Smooth muscle cell (in vitro differentiated cells): ENCODE data around the gene PDIK1L. TPM values are rescaled to one million over a fixed set of nuclear protein-coding genes. Genes with fewer than 3 reads are reported as not detected.

Experiments
- DNase-seq: peaks from one replicate; lab custom pipeline; 2025; ENCODE audit not compliant: unreplicated experiment; lab: John Stamatoyannopoulos, UW
- H2AFZ ChIP-seq: fragments of 200-600 bp; sonication (generic); 2 replicates; pipeline ENCODE4 v1.6.0; 2016; ENCODE audit warnings: antibody characterized with exemption, low read depth, mild to moderate bottlenecking
- H3F3A ChIP-seq: fragments of 200-600 bp; sonication (generic); 2 replicates; pipeline ENCODE4 v1.6.0; 2017; ENCODE audit warnings: antibody characterized with exemption, low read depth
- H3K27ac ChIP-seq: fragments of 200-600 bp; sonication (generic); 2 replicates; pipeline ENCODE4 v1.5.1; 2016; ENCODE audit warnings: low read depth, mild to moderate bottlenecking
- H3K27me3 ChIP-seq: fragments of 200-600 bp; sonication (generic); 2 replicates; pipeline ENCODE4 v1.6.1; 2016; ENCODE audit warnings: low read depth, mild to moderate bottlenecking
- H3K36me3 ChIP-seq: fragments of 200-600 bp; sonication (generic); 2 replicates; pipeline ENCODE4 v1.5.1; 2016; ENCODE audit warnings: low read depth
- H3K4me1 ChIP-seq: fragments of 200-600 bp; sonication (generic); 2 replicates; pipeline ENCODE4 v1.5.1; 2016; ENCODE audit warnings: low read depth
- H3K4me2 ChIP-seq: fragments of 200-600 bp; sonication (generic); 2 replicates; pipeline ENCODE4 v1.6.0; 2016; ENCODE audit warnings: mild to moderate bottlenecking
- H3K4me3 ChIP-seq: fragments of 200-600 bp; sonication (generic); 2 replicates; pipeline ENCODE4 v1.5.1; 2016; ENCODE audit warnings: mild to moderate bottlenecking
- H3K79me2 ChIP-seq: fragments of 200-600 bp; sonication (generic); 2 replicates; pipeline ENCODE4 v1.6.0; 2016; ENCODE audit warnings: low read depth, mild to moderate bottlenecking
- H3K9ac ChIP-seq: fragments of 200-600 bp; sonication (generic); 2 replicates; pipeline ENCODE4 v1.6.0; 2016; ENCODE audit warnings: low read depth
- H3K9me3 ChIP-seq: fragments of 200-600 bp; sonication (generic); replicated peaks from 2 replicates; pipeline ENCODE4 v1.5.1; 2016; ENCODE audit warnings: low read depth
- H4K20me1 ChIP-seq: fragments of 200-600 bp; sonication (generic); 2 replicates; pipeline ENCODE4 v1.6.0; 2016; ENCODE audit warnings: low read depth
- WGBS: methylation state at CpG from one replicate; pipeline ENCODE4 v1.1.7; 2016; ENCODE audit warnings: low lambda C conversion rate; 5-methylcytosine and 5-hydroxymethylcytosine counted together
- polyA plus RNA-seq: library from polyadenylated mRNA; unstranded; fragments of >200 nt; fragmentation: Nextera tagmentation; extraction: Ambion mirVana; gene quantifications from 2 replicates; pipeline ENCODE4 v1.2.1, GENCODE V29; 2016
- total RNA-seq: library from RNA; depleted of rRNA; stranded (reverse); fragments of >200 nt; gene quantifications from 2 replicates; pipeline ENCODE4 v1.2.3, GENCODE V29; 2014
- TF ChIP-seq, protein P1 (sequence below): fragments of 200-600 bp; sonication (generic); IDR thresholded peaks from 2 replicates; pipeline ENCODE4 v1.5.1; 2017; ENCODE audit warnings: borderline replicate concordance, mild to moderate bottlenecking, antibody characterized with exemption; ENCODE audit not compliant: insufficient read depth, poor library complexity, severe bottlenecking

Gene PDIK1L
- total and polyA plus RNA-seq, 2 experiments from 2014 or later: 1.9 to 3.7 TPM

DNA sequence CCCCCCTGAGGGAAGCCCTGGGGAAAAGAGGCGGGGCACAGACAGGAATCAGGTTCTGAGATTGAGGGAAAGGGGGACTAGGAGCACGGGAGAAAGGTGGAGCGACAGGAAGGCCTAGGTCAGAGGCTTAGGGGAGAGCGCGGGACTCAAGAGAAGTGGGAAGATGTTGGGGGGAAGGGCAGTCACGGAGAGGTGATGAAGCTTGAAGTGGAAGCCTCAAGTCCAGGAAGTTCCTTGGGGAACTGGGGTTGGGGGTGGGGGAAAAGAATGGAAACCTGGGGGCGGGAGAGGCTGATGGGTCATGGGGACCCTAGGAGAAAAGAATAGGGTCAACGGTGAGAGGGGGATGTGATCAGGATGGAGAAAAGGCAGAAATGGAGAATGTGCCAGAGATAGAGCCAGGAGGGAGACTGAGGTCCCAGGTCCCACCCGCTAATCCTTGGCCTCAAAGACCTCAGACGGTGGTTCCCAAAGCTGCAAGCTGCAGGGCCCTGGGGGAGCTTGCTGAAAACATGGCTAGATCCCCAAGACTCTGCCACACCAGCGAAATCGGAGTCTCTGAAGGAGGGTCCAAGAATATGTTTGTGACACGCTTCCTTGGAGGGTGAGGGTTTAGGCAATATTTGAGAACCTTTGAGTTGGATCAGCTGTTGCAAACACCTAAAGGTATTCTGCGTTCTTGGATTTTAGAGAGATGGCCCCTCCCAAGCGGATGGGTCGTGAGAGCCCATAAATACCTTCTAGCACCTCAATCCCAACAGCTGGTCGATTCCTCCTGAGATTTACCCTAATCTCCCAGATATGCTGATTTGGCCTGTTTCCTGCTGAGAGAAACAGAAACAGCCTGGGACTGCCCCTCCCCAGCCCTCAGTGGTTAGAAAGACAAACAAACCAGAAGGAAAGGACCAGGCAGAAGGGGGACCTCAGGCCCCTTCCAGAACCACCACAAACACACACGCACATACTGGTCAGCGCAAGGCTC lies 53.5 kb downstream of the PDIK1L start:
- peak overlapping the region; percentile 88 for H3K4me2 ChIP-seq

GRCh38 chr1:26166719-26167281 lies 55.2 kb downstream of the PDIK1L start:
- H3K27me3 ChIP-seq: no peaks in the 10 kb centered on the region
- H3K4me2 ChIP-seq: no peak overlapping the region
- TF ChIP-seq, protein P1, sequence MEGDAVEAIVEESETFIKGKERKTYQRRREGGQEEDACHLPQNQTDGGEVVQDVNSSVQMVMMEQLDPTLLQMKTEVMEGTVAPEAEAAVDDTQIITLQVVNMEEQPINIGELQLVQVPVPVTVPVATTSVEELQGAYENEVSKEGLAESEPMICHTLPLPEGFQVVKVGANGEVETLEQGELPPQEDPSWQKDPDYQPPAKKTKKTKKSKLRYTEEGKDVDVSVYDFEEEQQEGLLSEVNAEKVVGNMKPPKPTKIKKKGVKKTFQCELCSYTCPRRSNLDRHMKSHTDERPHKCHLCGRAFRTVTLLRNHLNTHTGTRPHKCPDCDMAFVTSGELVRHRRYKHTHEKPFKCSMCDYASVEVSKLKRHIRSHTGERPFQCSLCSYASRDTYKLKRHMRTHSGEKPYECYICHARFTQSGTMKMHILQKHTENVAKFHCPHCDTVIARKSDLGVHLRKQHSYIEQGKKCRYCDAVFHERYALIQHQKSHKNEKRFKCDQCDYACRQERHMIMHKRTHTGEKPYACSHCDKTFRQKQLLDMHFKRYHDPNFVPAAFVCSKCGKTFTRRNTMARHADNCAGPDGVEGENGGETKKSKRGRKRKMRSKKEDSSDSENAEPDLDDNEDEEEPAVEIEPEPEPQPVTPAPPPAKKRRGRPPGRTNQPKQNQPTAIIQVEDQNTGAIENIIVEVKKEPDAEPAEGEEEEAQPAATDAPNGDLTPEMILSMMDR: no peak
- WGBS: 89% methylated on average over 4 of the region's 4 CpGs
- H3K27ac ChIP-seq: no peak overlapping the region
- no peaks in the 10 kb centered on the region for H3K9me3 ChIP-seq
- H3F3A ChIP-seq: peaks cover 8% of the 10 kb centered on the region
- no peaks in the 10 kb centered on the region for H3K36me3 ChIP-seq
- H3K4me3 ChIP-seq: no peak overlapping the region
- peaks cover 4% of the 10 kb centered on the region for H3K79me2 ChIP-seq
- no peak for DNase-seq
- no peak overlapping the region for H3K9ac ChIP-seq
- H3K4me1 ChIP-seq: peaks cover 33% of the 10 kb centered on the region
- H2AFZ ChIP-seq: no peak overlapping the region
- H4K20me1 ChIP-seq: no peaks in the 10 kb centered on the region

More for the DNA sequence above, 53.5 kb downstream of the PDIK1L start:
- Histone ChIP-seq H3K79me2 (no peaks in the 10 kb centered on the region), H3K36me3 (no peaks in the 10 kb centered on the region), H3K9ac (no peak overlapping the region), H4K20me1 (no peaks in the 10 kb centered on the region), H3K27ac (no peak overlapping the region), H3K4me1 (peaks cover 26% of the 10 kb centered on the region), H3F3A (peaks cover 8% of the 10 kb centered on the region), H2AFZ (no peak overlapping the region), H3K9me3 (no peaks in the 10 kb centered on the region), H3K4me3 (no peak overlapping the region), H3K27me3 (no peaks in the 10 kb centered on the region)
- TF ChIP-seq, protein P1: no peak
- 51% methylated on average over 17 of the region's 19 CpGs for WGBS
- no peak for DNase-seq

DNA sequence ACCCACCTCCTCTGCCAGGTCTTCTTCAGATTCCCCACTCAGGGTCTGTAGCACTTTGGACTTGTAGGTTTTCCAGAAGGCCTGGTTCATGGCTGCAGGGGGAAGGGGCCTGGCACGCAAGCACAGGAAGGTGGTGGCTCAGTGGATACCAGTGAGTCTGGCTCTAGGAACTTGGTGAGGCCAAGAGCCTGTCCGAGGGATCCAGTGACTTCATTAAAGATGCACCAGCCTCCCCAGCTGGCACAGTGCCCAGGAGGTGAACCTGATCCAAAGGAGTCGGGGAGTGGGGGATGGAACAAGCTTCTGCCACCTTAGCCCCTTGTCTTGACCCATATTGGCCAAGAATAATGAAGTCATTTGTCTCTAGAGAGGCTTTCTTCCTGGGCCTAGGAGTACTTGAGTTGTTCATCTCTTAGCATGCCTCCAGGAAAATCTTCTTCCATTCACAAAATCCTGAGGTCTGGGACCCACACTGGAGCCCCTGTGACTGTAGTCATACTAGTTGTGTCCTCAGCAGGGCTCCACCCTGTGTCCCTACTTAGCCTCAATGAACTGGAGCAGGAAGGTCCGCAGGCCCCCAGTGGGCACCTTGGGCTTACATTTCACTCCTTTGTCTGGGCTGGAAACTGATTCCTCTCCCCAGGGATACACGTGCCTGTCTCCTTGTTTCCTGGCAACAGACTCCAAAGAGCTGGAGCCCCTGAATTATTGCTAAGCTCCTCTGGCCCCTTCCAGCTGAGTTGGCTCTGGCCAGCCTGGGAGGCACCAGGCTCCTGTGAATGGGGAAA lies 57.0 kb downstream of the PDIK1L start, which contains the start of gene C1orf232:
Gene C1orf232, minus strand, starts transcription at position 554 of the 788 bp plus-strand sequence. Its CDS starts 464 bp downstream, at position 90.
- 95% methylated on average over 5 of the region's 5 CpGs for WGBS
- Histone ChIP-seq H3K9ac (peak within 1 kb of the TSS; percentile 93), H3K4me2 (peak within 1 kb of the TSS; percentile 97), H3K4me1 (peaks cover 29% of the 10 kb centered on the region), H3K27me3 (no peaks in the 10 kb centered on the region), H3K4me3 (peak within 1 kb of the TSS; percentile 84), H3F3A (peaks cover 8% of the 10 kb centered on the region), H3K9me3 (no peaks in the 10 kb centered on the region), H3K79me2 (peaks cover 4% of the 10 kb centered on the region), H2AFZ (peak within 1 kb of the TSS; percentile 80), H3K27ac (peak within 1 kb of the TSS; percentile 70), H4K20me1 (no peaks in the 10 kb centered on the region), H3K36me3 (no peaks in the 10 kb centered on the region)
- no peak for DNase-seq
- TF ChIP-seq, protein P1: no peak
